Suprapubic skin (tissue), 4 donors: ENCODE data around the gene TKT. TPM values are rescaled to one million over a fixed set of nuclear protein-coding genes. Genes with fewer than 3 reads are reported as not detected.

ENCODE experiments used
- DNase-seq, 2 donors: peaks; one replicate each; pipeline ENCODE4 v3.0.0-alpha.2; 2019; ENCODE audit warnings: low spot score in 2 of 2
- H3K27ac ChIP-seq: fragments of 200-600 bp; sonication (generic); one replicate; pipeline ENCODE4 v1.5.1; 2019
- H3K27me3 ChIP-seq: fragments of 200-600 bp; sonication (generic); one replicate; pipeline ENCODE4 v1.5.1; 2019
- H3K36me3 ChIP-seq: fragments of 200-600 bp; sonication (generic); one replicate; pipeline ENCODE4 v1.5.1; 2019
- H3K4me1 ChIP-seq: fragments of 200-600 bp; sonication (generic); one replicate; pipeline ENCODE4 v1.5.1; 2019
- H3K4me3 ChIP-seq: fragments of 200-600 bp; sonication (generic); one replicate; pipeline ENCODE4 v1.5.1; 2019; ENCODE audit warnings: mild to moderate bottlenecking
- H3K9me3 ChIP-seq: fragments of 200-600 bp; sonication (generic); one replicate; pipeline ENCODE4 v1.5.1; 2019
- CTCF ChIP-seq, 2 donors: fragments of 200-600 bp in 1 of 2; fragments of 450-650 bp in 1 of 2; sonication (generic) in 1 of 2; IDR thresholded peaks; one replicate each; pipeline ENCODE4 v1.5.1; 2016 to 2019; ENCODE audit warnings: antibody characterized with exemption in 2 of 2, mild to moderate bottlenecking in 1 of 2, moderate library complexity in 1 of 2
- EP300 ChIP-seq: sonication (generic); formaldehyde crosslinking; IDR thresholded peaks from one replicate; pipeline ENCODE4 v1.6.1; 2017; ENCODE audit warnings: antibody characterized with exemption
- POLR2A ChIP-seq, 2 donors: fragments of 450-650 bp; IDR thresholded peaks; one replicate each; pipeline ENCODE4 v1.6.1; 2017; ENCODE audit warnings: antibody characterized with exemption in 2 of 2, mild to moderate bottlenecking in 2 of 2, moderate library complexity in 2 of 2
- POLR2AphosphoS5 ChIP-seq, 3 donors: sonication (generic); formaldehyde crosslinking; IDR thresholded peaks; one replicate each; pipeline ENCODE4 v1.6.1; 2017; ENCODE audit warnings: antibody characterized with exemption in 3 of 3
- WGBS: methylation state at CpG from one replicate; pipeline ENCODE4 v1.1.5; 2018; 5-methylcytosine and 5-hydroxymethylcytosine counted together
- total RNA-seq, 4 donors: library from RNA; depleted of rRNA; stranded (reverse); fragments of >200 nt; gene quantifications; one replicate each; pipeline ENCODE4 v1.1.0, GENCODE V29; 2016

Gene TKT
- total RNA-seq, 4 donors from 2014 or later = 107 to 194 (median 155) TPM

- WGBS = 80% methylated on average over 10 of the region's 16 CpGs
- no peaks in the 10 kb centered on the region for H3K27me3 ChIP-seq
- no peak overlapping the region for H3K4me3 ChIP-seq
- no peak overlapping the region for H3K27ac ChIP-seq
- DNase-seq = no peak
- H3K36me3 ChIP-seq = peaks cover 98% of the 10 kb centered on the region
- H3K9me3 ChIP-seq = no peaks in the 10 kb centered on the region
- TF ChIP-seq POLR2AphosphoS5 (IDR thresholded peaks at IDR 0.05) = no peak
- TF ChIP-seq EP300 = no peak
- no peak for TF ChIP-seq CTCF (IDR thresholded peaks at IDR 0.05)
- no peak for TF ChIP-seq POLR2A (IDR thresholded peaks at IDR 0.05)
- no peaks in the 10 kb centered on the region for H3K4me1 ChIP-seq
Measured at GRCh38 chr3:53230041-53230621, 25.7 kb downstream of the TKT start.

- WGBS = 93% methylated on average over 2 of the region's 2 CpGs
- Histone ChIP-seq H3K27me3 (no peaks in the 10 kb centered on the region), H3K4me1 (no peaks in the 10 kb centered on the region), H3K27ac (no peak overlapping the region), H3K4me3 (no peak overlapping the region), H3K9me3 (no peaks in the 10 kb centered on the region), H3K36me3 (peaks cover 99% of the 10 kb centered on the region)
- TF ChIP-seq EP300 = no peak
- no peak for TF ChIP-seq POLR2AphosphoS5 (IDR thresholded peaks at IDR 0.05)
- TF ChIP-seq POLR2A (IDR thresholded peaks at IDR 0.05) = no peak
- TF ChIP-seq CTCF (IDR thresholded peaks at IDR 0.05) = no peak
- DNase-seq = no peak
Measured at GRCh38 chr3:53229606-53230005, 26.2 kb downstream of the TKT start.

- TF ChIP-seq EP300 = no peak
- TF ChIP-seq POLR2A (IDR thresholded peaks at IDR 0.05) = no peak
- no peak for TF ChIP-seq CTCF (IDR thresholded peaks at IDR 0.05)
- no peak for TF ChIP-seq POLR2AphosphoS5 (IDR thresholded peaks at IDR 0.05)
- Histone ChIP-seq H3K4me3 (no peak overlapping the region), H3K9me3 (no peaks in the 10 kb centered on the region), H3K4me1 (no peaks in the 10 kb centered on the region), H3K27me3 (no peaks in the 10 kb centered on the region), H3K36me3 (peaks cover 99% of the 10 kb centered on the region), H3K27ac (no peak overlapping the region)
- DNase-seq = no peak
- WGBS = 96% methylated on average over 13 of the region's 14 CpGs
Measured at GRCh38 chr3:53229171-53229570, 26.7 kb downstream of the TKT start.

GRCh38 chr3:53227993-53228885 lies 27.6 kb downstream of the TKT start:
- Histone ChIP-seq H3K27ac (no peak overlapping the region), H3K9me3 (no peaks in the 10 kb centered on the region), H3K27me3 (no peaks in the 10 kb centered on the region), H3K4me3 (no peak overlapping the region), H3K36me3 (peaks cover 99% of the 10 kb centered on the region), H3K4me1 (no peaks in the 10 kb centered on the region)
- TF ChIP-seq CTCF (IDR thresholded peaks at IDR 0.05) = no peak
- TF ChIP-seq POLR2A (IDR thresholded peaks at IDR 0.05) = no peak
- no peak for TF ChIP-seq EP300
- no peak for TF ChIP-seq POLR2AphosphoS5 (IDR thresholded peaks at IDR 0.05)
- WGBS = 82% methylated on average over 18 of the region's 24 CpGs
- DNase-seq = no peak

GRCh38 chr3:53226841-53227407 lies 28.9 kb downstream of the TKT start:
- no peak for TF ChIP-seq EP300
- no peak for TF ChIP-seq POLR2A (IDR thresholded peaks at IDR 0.05)
- TF ChIP-seq POLR2AphosphoS5 (IDR thresholded peaks at IDR 0.05) = no peak
- no peak for TF ChIP-seq CTCF (IDR thresholded peaks at IDR 0.05)
- WGBS = 97% methylated on average over 15 of the region's 17 CpGs
- H3K27me3 ChIP-seq = no peaks in the 10 kb centered on the region
- no peak overlapping the region for H3K4me3 ChIP-seq
- H3K4me1 ChIP-seq = no peaks in the 10 kb centered on the region
- DNase-seq = no peak
- no peaks in the 10 kb centered on the region for H3K9me3 ChIP-seq
- H3K36me3 ChIP-seq = peaks cover 89% of the 10 kb centered on the region
- H3K27ac ChIP-seq = no peak overlapping the region
